Activated T-cell treated with anti-CD3 and anti-CD28 coated beads, Interleukin-2, amount 50 U/mL, for 48 hours (primary cell): ENCODE results near the gene DCDC2.
A peak's percentile ranks its signal among the peaks of the same experiment; 100 is the strongest.

ENCODE experiments used
- DNase-seq, 2 experiments: peaks; one replicate each; pipeline ENCODE4 v3.0.0-alpha.2; 2020

Gene DCDC2

DNA sequence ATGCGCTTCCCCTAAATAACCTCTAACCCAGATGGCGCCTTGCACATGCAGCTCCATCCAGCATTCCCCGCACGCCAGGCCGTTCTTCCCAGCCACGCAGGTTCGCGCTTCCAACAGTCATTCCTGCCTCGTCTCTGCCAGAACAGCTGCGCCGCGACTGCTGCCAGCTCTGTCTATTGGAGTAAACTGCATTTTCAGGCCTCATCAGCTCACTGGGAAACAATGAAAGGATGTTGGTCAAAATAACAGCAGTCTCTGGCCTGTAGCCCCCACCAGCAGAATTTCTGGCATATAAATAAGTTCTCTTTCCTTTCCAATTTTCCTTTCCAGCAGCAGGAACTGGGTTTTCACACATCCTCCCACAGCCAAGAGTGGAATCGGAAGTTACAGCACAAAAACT, 217.3 kb downstream of the DCDC2 start:
- DNase-seq, result no peak

GRCh38 chr6:24139639-24140038, 218.2 kb downstream of the DCDC2 start:
- DNase-seq, result no peak

- no peak for DNase-seq
These were observed 218.8 kb downstream of the DCDC2 start for GRCh38 chr6:24139080-24139479.

DNA sequence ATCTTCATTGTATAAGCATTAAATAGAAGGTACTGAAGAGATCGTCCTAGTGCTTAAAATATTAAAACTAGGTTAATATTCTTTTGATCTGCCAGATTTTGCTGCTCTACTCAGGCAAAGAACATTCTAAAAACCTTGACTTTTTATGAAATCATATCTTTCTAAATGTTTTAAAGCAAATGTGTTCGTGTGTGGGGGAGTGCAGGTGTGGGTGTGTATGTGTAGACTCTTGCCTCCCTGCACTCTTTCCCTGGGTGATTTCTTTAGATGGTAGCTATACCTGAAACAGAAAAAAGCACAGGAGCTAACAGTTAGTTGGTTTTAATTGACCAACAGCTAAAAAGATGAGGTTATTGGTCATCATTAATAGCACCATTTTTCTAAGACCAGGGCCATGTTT, 226.1 kb downstream of the DCDC2 start:
- no peak for DNase-seq

GRCh38 chr6:24127316-24127715, 230.5 kb downstream of the DCDC2 start:
- DNase-seq, result no peak

- peak; percentile 21 to 27 for DNase-seq
These were observed 231.2 kb downstream of the DCDC2 start for GRCh38 chr6:24126586-24127192.

DNA sequence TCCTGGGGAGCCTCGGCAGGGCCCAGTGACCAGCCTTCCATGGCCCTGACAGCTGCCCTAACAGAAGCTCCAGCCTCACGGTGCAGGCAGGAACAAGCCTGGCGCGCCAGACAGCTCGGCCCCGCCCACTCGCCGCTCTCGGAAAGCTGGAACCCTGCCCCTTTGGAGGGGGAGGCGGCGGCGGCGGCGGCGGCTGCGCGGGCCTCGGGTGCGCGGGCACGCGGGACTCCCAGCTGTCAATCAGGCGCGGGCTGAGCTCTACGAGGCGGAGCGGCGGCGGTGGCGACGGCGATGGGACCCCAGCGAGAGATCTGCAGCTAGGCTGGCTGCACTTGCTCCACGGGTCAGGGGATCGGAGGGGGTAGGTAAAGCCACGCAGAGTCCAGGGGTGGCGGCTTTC, 231.9 kb downstream of the DCDC2 start, which contains the start of gene NRSN1:
NRSN1 (plus strand) TSS at position 236 of the 400 bp plus-strand sequence. CDS start 8,113 bp downstream, outside the sequence.
- DNase-seq, result peak in 1 of 2 experiments; percentile 16

DNA sequence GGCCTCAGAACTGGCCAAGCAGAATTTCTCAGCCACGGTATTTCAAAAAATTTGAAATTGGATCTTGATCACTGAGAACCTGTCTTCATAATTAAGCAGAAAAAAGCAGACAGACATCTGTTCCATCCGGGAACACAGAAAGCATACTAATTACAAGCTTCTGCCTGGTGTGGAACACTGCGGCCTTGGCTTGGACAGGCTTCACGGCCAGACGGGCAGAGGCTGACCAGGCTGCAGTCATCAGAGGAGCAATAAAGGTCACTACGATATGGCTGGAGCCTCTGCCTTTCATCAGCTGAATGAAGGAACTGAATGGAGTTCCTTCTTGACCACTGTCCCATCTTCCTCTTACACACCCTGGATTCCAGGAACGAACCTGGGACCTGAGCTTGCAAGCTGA, 235.7 kb downstream of the DCDC2 start:
- DNase-seq, result no peak
